ENCODE results near the gene ARL16.
A peak's percentile ranks its signal among the peaks of the same experiment; 100 is the strongest.

The ARL16 gene

GRCh38 chr17:81683584-81684441 lies at the start of gene ARL16, which contains the start of gene HGS:
Gene ARL16 (minus strand): TSS chr17:81683797. CDS start chr17:81683753, 44 bp downstream.
Gene HGS (plus strand): TSS chr17:81684011. CDS start chr17:81684067, 56 bp downstream.
- peak; percentile 95 for DNase-seq

DNA sequence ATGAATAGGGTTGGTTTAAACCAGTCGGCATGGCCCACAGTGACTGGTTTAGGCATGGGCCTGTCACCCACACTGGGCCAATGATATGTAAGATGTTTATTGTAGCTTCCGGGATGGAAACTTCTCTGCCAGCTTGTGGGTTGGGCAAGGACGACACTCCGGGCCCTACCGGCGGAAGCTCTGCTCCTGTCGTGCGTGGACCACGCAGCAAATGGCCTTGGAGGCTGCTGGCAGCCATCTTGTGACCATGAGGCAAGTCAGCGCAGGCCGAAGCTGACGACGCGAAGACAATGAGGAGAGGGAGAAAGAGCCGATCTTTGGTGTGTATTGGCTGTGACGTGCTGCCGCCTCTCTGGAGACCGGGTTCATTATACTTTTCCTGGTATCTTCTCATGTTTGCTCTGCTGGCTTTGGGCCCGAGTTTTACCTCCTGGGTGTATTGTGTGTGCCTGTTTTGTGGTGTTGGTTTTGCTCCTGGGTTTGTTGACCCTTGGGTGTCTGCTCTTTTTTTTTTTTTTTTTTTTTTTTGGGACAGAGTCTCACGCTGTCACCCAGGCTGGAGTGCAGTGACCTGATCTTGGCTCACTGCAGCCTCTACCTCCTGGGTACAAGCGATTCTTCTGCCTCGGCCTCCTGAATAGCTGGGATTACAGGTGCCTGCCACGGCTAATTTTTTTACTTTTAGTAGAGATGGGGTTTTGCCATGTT lies 43.9 kb upstream of the ARL16 start:
- DNase-seq: peak; percentile 13

- no peak for DNase-seq
These were observed 42.4 kb upstream of the ARL16 start for GRCh38 chr17:81726004-81726403.

DNA sequence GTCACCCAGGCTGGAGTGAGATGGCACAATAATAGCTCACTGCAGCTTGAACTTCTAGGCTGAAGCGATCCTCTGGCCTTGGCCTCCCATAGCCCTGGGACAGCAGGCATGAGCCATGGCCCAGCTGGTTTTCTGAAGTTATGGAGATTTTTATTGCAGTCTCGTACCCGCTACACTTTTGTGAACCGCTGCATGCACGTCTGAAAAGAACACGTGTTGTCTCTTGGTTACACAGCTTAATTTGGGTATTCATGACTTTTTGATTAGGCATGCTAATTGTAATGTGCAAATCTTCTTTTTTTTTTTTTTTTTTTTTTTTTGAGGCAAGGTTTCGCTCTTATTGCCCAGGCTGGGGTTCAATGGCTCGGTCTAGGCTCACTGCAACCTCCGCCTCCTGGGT lies 41.8 kb upstream of the ARL16 start:
- DNase-seq: no peak

DNA sequence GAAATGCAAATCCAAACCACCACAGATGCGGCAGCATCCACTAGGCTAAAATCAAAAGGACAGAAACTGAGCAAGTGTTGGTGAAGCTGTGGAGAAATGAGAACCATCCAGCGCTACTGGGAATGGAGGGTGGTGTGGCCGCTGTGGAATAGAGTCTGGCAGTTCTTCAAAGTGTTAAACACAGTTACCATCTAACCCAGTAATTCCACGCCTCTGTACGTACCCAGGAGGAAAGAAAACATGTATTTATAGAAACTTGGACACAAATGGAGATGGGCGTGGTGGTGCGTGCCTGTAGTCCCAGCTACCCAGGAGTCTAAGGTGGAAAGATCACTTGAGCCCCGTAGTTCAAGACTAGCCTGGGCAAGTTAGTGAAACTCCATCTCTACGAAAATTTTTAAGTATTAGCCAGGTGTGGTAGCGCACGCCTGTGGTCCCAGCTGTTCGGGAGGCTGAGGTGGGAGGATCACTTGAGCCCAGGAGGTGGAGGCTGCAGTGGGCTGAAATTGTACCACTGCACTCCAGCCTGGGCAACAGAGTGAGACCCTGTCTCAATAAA lies 40.1 kb upstream of the ARL16 start:
- no peak for DNase-seq

DNA sequence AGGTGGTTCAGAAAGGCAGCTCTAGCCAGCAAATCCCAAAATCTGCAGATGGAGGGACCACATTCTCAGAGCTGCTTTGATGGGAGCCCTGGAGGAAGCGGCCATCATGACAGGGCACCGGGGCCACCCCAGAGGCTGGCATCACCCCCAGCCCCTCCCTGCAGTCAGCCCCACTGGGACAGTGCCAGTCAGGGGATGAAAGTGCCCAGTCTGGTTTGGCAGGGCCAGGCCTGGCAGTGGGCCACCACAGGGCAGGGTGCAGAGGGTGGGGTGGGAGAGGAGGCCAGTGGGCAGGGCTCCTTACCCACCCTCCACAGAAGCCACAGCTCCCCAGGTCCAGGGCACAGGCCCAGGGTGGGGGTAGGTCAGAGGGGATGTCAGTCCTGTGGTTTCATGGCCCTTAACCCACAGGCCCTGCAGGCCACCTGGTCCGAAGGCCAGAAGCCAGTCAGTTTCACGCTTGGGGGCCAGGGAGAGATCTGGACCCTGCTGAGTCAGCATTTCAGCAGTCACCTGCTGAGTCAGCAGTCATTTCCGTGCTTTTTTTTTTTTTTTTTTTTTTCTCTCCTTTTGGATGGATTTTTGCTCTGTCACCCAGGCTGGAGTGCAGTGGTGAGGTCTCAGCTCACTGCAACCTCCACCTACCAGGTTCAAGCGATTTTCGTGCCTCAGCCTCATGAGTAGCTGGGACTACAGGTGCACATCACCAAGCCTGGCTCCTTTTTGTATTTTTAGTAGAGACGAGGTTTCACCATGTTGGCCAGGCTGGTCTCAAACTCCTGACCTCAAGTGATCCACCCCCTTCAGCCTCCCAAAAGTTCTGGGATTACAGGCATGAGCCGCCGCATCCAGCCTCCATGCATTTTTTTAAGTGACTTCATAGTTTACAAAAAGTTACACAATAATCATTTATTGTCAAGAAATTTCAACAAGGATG lies 38.9 kb upstream of the ARL16 start:
- DNase-seq: peak; percentile 18

DNA sequence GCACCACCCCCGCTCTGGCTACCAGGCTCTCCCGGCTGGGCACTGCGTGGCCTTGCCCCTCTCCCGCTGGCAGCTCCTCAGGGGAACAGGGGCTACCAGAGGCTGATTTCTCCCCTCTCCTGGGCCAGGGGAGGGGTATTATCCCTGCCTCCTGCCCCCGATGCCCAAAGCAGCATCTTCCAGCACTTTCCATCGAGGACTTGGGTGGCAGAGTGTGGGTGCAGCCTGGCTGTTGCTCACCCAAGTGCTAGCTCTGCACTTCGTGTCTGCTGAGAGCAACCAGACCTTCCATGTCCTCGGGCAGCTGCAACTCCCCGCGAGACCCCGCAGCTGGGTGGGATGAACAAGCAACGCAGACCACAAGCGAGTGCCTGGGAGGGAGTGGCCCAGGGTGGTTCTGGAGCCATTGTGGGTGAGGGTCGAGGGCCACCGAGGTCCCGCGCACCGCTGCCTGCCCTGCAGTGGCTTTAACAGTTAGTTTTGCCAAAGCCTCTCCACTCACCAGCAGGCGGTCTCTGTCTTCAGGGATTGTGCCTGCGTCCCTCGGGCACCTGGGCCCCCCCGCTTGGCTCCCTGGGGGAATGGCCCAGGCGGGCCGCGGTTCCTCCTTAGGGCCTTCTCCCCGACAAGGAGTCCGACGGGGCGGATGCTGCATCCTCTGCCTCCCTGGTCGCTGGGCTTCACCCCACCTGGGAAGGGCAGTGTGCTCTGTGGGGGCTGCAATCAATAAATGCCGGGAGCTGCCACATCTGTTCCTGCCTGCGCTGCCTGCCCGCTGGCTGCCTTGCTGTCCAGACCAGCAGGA lies 36.9 kb upstream of the ARL16 start:
- DNase-seq: no peak

DNA sequence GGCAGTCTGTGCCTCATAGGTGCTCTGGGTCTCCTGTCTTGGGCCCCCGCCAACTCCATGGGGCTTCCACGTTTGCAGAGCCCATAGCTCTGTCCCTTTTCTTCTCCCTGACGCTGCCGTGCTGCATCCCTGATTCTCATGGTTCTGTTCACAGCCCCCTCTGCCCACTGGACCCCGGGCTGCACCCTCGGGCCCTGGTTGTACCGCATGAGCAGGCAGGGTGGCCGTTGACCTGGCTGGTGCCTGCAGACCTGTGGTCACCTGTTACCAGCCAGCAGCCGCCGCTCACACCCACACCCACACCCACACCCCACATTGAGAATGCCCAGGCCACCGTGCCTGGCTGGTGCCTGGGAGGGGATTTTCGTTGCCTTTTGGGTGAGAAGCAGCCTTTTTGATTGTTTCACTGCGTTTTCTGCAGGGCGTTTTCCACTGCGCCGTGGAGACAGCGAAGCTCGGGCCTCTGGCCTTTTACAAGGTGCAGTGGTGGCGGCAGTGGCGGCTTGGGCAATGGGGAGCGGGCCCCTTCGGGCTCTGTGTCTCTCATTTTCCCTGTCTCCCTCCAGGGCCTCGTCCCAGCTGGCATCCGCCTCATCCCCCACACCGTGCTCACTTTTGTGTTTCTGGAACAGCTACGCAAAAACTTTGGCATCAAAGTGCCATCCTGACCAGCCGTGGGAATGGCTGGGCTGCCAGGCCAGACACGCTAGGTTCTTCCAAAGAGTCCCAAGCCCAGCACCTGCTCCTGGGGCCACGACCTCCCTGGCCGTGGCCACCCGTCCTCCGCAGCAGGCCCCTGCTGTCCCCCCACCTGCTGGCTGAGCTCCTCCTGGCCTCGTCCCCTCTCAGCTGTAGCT lies 36.0 kb upstream of the ARL16 start:
- no peak for DNase-seq

- no peak for DNase-seq
These were observed 34.1 kb upstream of the ARL16 start for GRCh38 chr17:81717766-81718089.

GRCh38 chr17:81717049-81717765 lies 33.6 kb upstream of the ARL16 start:
- DNase-seq: no peak

DNA sequence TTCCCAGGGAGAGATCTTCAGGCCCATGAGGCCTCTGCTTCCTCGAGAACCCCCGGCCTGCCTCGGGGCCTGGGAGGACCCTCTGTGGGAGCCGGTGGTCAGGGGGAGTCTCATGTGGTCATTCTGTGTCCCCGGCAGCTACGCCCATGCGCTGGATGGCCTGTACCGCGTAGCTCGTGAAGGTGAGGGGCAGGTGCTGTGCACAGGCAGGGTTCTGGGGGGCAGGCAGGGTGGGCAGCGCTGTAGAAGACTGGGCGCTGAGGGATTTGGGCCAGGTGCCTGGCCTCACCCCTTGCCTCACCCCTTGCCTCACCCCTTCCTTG lies 33.0 kb upstream of the ARL16 start:
- no peak for DNase-seq

DNA sequence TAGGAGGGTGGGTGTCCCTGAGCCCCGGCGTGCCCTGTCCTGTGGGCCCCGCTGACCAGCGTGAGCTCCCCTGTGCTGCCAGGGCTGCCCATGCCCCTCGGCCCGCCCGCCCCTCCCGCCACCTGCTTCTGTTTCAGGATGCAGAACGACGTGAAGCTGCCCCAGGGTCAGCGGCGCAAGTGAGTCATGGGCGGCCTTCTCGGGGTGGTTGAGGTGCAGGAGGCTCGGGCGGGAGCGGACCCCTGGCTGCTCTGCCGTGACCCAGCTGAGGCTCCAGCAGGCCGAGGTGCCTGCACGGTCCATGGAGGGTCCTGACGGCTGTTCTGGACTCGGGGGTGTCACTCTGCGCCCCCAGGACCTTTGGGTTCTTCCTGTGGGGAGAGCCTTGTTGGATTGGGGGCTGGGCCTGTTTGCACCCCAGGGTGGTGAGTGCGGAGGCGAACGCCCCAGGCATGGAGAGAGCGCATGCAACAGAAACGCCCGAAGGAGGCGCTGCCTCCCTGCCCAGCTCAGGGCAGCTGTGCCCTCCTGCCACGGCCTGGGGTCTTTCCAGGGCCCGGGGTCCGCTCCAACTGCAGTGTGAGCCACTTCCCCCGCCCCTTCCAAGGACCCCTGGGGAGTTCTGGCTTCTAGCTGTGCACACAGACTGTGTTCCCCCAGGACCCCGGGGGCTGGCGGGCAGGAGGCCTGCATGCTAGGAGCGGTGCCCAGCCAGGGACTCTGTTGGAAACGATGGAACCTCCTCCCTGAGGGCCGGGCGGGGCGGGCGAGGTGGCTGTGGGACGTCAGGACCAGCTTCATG lies 32.5 kb upstream of the ARL16 start:
- DNase-seq: no peak

DNA sequence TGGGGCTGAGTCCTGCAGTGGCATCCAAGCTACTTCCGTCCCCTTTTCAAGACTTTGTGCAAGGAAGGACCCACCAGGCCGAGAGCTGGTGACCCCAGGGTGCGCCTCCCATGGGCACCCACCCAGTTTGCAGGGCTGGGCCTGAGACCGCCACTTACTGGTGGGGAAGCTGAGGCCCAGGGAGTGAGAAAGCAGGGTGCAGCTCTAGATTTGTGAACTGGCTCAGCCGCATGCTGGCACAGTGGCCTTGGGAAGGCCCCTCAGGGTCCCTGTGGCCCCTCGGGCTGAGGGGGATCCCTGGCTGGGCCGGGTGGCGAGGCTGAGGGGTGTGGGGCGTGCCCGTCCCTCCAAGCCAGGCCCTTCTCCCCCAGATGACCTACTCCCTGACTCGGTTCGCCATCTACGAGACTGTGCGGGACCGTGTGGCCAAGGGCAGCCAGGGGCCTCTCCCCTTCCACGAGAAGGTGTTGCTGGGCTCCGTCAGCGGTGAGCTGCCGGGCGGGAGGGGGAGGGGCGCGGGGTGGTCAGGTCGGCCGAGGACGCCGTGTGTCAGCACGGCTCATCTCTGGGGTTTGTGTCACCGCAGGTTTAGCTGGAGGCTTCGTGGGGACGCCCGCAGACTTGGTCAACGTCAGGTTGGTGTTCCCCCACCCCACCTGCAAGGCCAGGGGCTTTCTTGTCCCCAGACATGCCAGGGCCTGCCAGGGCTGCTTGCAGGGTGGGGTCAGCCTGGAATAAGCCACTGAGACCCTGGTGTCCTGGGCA lies 31.7 kb upstream of the ARL16 start:
- DNase-seq: no peak

GRCh38 chr17:81714412-81715106 lies 31.0 kb upstream of the ARL16 start:
- no peak for DNase-seq

DNA sequence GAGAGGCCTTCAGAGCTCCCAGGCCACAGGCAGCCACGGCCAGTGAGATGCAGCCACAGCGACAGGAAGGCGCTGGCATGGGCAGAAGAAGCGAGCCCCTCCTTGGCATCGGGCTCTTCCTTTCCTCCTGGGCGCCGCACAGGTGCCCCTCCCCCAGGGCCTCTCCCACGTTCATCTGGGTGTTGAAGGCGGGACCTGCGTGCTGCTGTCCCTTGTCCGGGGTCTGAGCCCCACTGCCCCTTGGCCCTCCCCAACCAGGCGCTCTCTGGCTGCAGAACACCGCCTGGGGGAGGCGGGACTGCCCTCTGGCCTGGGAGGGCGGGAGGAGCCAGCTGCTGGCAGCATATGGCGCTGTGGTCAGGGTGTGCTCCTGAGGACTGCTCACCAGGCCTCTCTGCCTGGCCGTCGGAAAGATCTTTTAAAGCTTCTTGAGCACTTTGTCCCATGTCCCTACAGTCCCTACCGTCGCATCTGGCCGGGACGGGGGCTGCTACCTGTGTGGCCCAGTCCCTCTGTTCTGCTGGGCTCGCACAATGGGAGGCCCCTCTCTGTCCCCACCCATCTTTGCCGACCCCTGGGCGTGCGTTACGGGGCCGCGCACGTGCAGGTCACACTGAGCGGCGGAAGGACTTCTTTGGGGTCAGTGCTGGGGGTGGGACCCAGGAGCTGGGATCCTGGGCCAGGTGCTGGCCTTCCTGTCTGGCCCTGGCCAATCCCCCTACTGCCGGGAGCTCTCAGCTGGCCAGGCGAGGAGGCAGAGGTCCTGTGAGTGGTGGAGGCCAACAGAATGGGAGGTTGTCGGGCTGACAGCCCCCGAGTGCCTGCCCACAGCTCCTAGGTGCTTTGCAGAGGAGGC lies 30.2 kb upstream of the ARL16 start:
- DNase-seq: no peak

- DNase-seq: no peak
These were observed 29.5 kb upstream of the ARL16 start for GRCh38 chr17:81713004-81713555.
